H1 (cell line): ENCODE results near the gene FANCE. TPM values are rescaled to one million over a fixed set of nuclear protein-coding genes. Genes with fewer than 3 reads are reported as not detected.

ENCODE experiments used
- CTCF ChIA-PET: fragments of 300-600 bp; sonication (Branson Sonifier 250); formaldehyde crosslinking; loops from one replicate; lab custom pipeline; 2021; ENCODE audit not compliant: partially characterized antibody; lab: Charles Lee
- POLR2A ChIA-PET: fragments of 300-600 bp; sonication (Branson Sonifier 250); formaldehyde crosslinking; loops from one replicate; lab custom pipeline; 2021; ENCODE audit warnings: inconsistent platforms; ENCODE audit not compliant: partially characterized antibody; lab: Charles Lee
- DNase-seq, 2 experiments: peaks; one replicate each; pipeline versions ENCODE4 v3.0.0 to v3.0.0-alpha.2; 2010 to 2022; ENCODE audit warnings: low spot score in 2 of 2, low read depth in 1 of 2, mixed read lengths in 1 of 2
- FAIRE-seq: peaks from 2 replicates; lab custom pipeline; 2011; peaks lifted over from hg19 to GRCh38; lab: Jason Lieb, UNC
- H2AFZ ChIP-seq: 2 replicates; pipeline ENCODE4 v1.8.1; 2012; ENCODE audit warnings: low read length, inconsistent platforms
- H2AK5ac ChIP-seq: 2 replicates; pipeline ENCODE4 v1.6.1; 2013; ENCODE audit warnings: low read depth, low read length
- H2BK120ac ChIP-seq: replicated peaks from 2 replicates; pipeline ENCODE3; 2013; ENCODE audit warnings: low read depth, low read length, inconsistent platforms
- H2BK12ac ChIP-seq: 2 replicates; pipeline ENCODE4 v1.6.1; 2013; ENCODE audit warnings: low read depth, low read length
- H2BK15ac ChIP-seq: 2 replicates; pipeline ENCODE4 v1.6.1; 2013; ENCODE audit warnings: low read length
- H2BK20ac ChIP-seq: 2 replicates; pipeline ENCODE4 v1.6.1; 2013; ENCODE audit warnings: low read length
- H2BK5ac ChIP-seq: 2 replicates; pipeline ENCODE4 v1.6.1; 2013; ENCODE audit warnings: low read depth, low read length
- H3K14ac ChIP-seq: 2 replicates; pipeline ENCODE4 v1.6.1; 2013; ENCODE audit warnings: inconsistent platforms; ENCODE audit not compliant: insufficient read length
- H3K18ac ChIP-seq: 2 replicates; pipeline ENCODE4 v1.6.1; 2013; ENCODE audit warnings: low read length; ENCODE audit errors: extremely low read depth
- H3K23ac ChIP-seq: 2 replicates; pipeline ENCODE4 v1.6.1; 2013; ENCODE audit warnings: inconsistent platforms; ENCODE audit not compliant: insufficient read length
- H3K23me2 ChIP-seq: 2 replicates; pipeline ENCODE4 v1.6.1; 2013; ENCODE audit warnings: low read depth, low read length
- H3K27ac ChIP-seq: 2 replicates; pipeline ENCODE4 v1.6.1; 2011; ENCODE audit warnings: low read depth, low read length, inconsistent platforms
- H3K27me3 ChIP-seq, 4 experiments: replicated peaks in 1 of 4; 1 replicate in 1 of 4; 2 replicates in 3 of 4; pipeline versions ENCODE4 v1.6.1 to v1.8.1; 2011 to 2013; ENCODE audit warnings: low read length in 3 of 4, mild to moderate bottlenecking in 3 of 4, inconsistent platforms in 2 of 4, mixed read lengths in 2 of 4, moderate library complexity in 1 of 4; ENCODE audit not compliant: control insufficient read depth in 3 of 4, insufficient read depth in 3 of 4; ENCODE audit errors: extremely low read depth in 1 of 4
- H3K36me3 ChIP-seq, 4 experiments: 2 replicates each; pipeline versions ENCODE4 v1.6.1 to v1.8.1; 2011 to 2013; ENCODE audit warnings: mild to moderate bottlenecking in 4 of 4, low read length in 3 of 4, moderate library complexity in 2 of 4, control low read depth in 1 of 4, inconsistent platforms in 1 of 4; ENCODE audit not compliant: insufficient read depth in 4 of 4, control insufficient read depth in 2 of 4
- H3K4ac ChIP-seq: replicated peaks from 2 replicates; pipeline ENCODE3; 2013; ENCODE audit warnings: low read length, low read depth, mixed read lengths, inconsistent platforms; ENCODE audit not compliant: insufficient read length
- H3K4me1 ChIP-seq, 4 experiments: replicated peaks in 1 of 4; 1 replicate in 1 of 4; 2 replicates in 3 of 4; pipeline versions ENCODE4 v1.6.1 to v1.8.1; 2011 to 2013; ENCODE audit warnings: low read length in 3 of 4, inconsistent platforms in 2 of 4, mixed read lengths in 1 of 4; ENCODE audit not compliant: insufficient read depth in 4 of 4, control insufficient read depth in 3 of 4
- H3K4me2 ChIP-seq, 2 experiments: 2 replicates each; pipeline versions ENCODE4 v1.6.1 to v1.8.1; 2011 to 2013; ENCODE audit warnings: low read depth in 2 of 2, low read length in 2 of 2, control low read depth in 1 of 2, inconsistent platforms in 1 of 2, mild to moderate bottlenecking in 1 of 2; ENCODE audit not compliant: insufficient read depth in 1 of 2
- H3K4me3 ChIP-seq, 4 experiments: fragments of 200-600, 300-600 bp in 1 of 4; sonication (generic), shearing (Covaris generic), sonication (Bioruptor Twin) in 1 of 4; 2 replicates each; pipeline versions ENCODE4 v1.5.1 to v1.8.1; 2011 to 2016; ENCODE audit warnings: low read length in 4 of 4, low read depth in 3 of 4, control low read depth in 2 of 4, inconsistent platforms in 2 of 4, mild to moderate bottlenecking in 2 of 4, mixed read lengths in 1 of 4, moderate library complexity in 1 of 4; ENCODE audit not compliant: insufficient read depth in 2 of 4; ENCODE audit errors: extremely low read depth in 1 of 4
- H3K56ac ChIP-seq: replicated peaks from 2 replicates; pipeline ENCODE3; 2013; ENCODE audit warnings: low read depth, mild to moderate bottlenecking, mixed read lengths, low read length, inconsistent platforms; ENCODE audit not compliant: insufficient read length
- H3K79me1 ChIP-seq: 2 replicates; pipeline ENCODE4 v1.6.1; 2013; ENCODE audit warnings: low read depth, low read length, control low read depth
- H3K79me2 ChIP-seq, 2 experiments: 2 replicates each; pipeline versions ENCODE4 v1.6.1 to v1.8.1; 2012 to 2013; ENCODE audit warnings: low read length in 2 of 2, mild to moderate bottlenecking in 2 of 2, inconsistent platforms in 1 of 2; ENCODE audit not compliant: insufficient read depth in 2 of 2, control insufficient read depth in 1 of 2
- H3K9ac ChIP-seq, 4 experiments: replicated peaks in 1 of 4; 1 replicate in 1 of 4; 2 replicates in 3 of 4; pipeline versions ENCODE4 v1.6.1 to v1.8.1; 2011 to 2013; ENCODE audit warnings: low read depth in 3 of 4, low read length in 3 of 4, control low read depth in 2 of 4, mild to moderate bottlenecking in 2 of 4, moderate library complexity in 2 of 4, inconsistent platforms in 1 of 4; ENCODE audit errors: extremely low read depth in 1 of 4
- H3K9me3 ChIP-seq, 2 experiments: 2 replicates each; pipeline versions ENCODE4 v1.6.1 to v1.8.1; 2012 to 2013; ENCODE audit warnings: mild to moderate bottlenecking in 2 of 2, moderate library complexity in 2 of 2, control low read depth in 1 of 2, inconsistent platforms in 1 of 2, low read depth in 1 of 2, low read length in 1 of 2, mixed read lengths in 1 of 2; ENCODE audit not compliant: insufficient read depth in 2 of 2
- H4K20me1 ChIP-seq, 2 experiments: replicated peaks in 1 of 2; 2 replicates each; pipeline versions ENCODE3 to v1.8.1; 2011 to 2013; ENCODE audit warnings: inconsistent platforms in 2 of 2, low read length in 2 of 2, mild to moderate bottlenecking in 1 of 2; ENCODE audit not compliant: insufficient read depth in 2 of 2, control insufficient read depth in 1 of 2
- H4K5ac ChIP-seq: 2 replicates; pipeline ENCODE4 v1.6.1; 2013; ENCODE audit warnings: low read length, low read depth, mixed read lengths, inconsistent platforms; ENCODE audit not compliant: insufficient read length
- H4K8ac ChIP-seq: 2 replicates; pipeline ENCODE4 v1.8.0; 2013; ENCODE audit warnings: mild to moderate bottlenecking, moderate library complexity, low read length, inconsistent platforms; ENCODE audit not compliant: insufficient read depth; ENCODE audit errors: extremely low read depth
- H4K91ac ChIP-seq: replicated peaks from 2 replicates; pipeline ENCODE3; 2013; ENCODE audit warnings: low read length, mixed read lengths, inconsistent platforms; ENCODE audit not compliant: insufficient read length
- BACH1 ChIP-seq: IDR thresholded peaks from 2 replicates; pipeline ENCODE4 v1.6.1; 2012; ENCODE audit warnings: low read length, improper control_type of control experiment
- CHD1 ChIP-seq: IDR thresholded peaks from 2 replicates; pipeline ENCODE4 v1.6.1; 2012; ENCODE audit warnings: low read depth, low read length, improper control_type of control experiment
- EGR1 ChIP-seq: IDR thresholded peaks from 2 replicates; pipeline ENCODE4 v1.6.1; 2011; ENCODE audit warnings: low read depth, low read length, borderline replicate concordance
- KDM1A ChIP-seq: fragments of 200-600, 300-600 bp; sonication (generic); IDR thresholded peaks from 2 replicates; pipeline ENCODE4 v1.7.1; 2016; ENCODE audit warnings: mild to moderate bottlenecking, low read length, borderline replicate concordance
- SP1 ChIP-seq: IDR thresholded peaks from 2 replicates; pipeline ENCODE4 v1.6.1; 2011; ENCODE audit warnings: low read depth, low read length
- SP4 ChIP-seq: IDR thresholded peaks from 2 replicates; pipeline ENCODE4 v1.6.1; 2012; ENCODE audit warnings: low read length, inconsistent platforms
- SUZ12 ChIP-seq: fragments of 200-600 bp; sonication (generic); IDR thresholded peaks from 2 replicates; pipeline ENCODE4 v1.6.1; 2012; ENCODE audit warnings: mild to moderate bottlenecking, inconsistent platforms, low read length, moderate library complexity, mixed read lengths
- ZNF274 ChIP-seq: IDR thresholded peaks from 2 replicates; pipeline ENCODE4 v1.7.0; 2012; ENCODE audit warnings: low read length, borderline replicate concordance; ENCODE audit errors: extremely low read depth
- WGBS, 2 experiments: shearing (Covaris generic) in 1 of 2; methylation state at CpG; one replicate each; pipeline versions ENCODE4 v1.1.6 to v1.1.7; 2013 to 2015; ENCODE audit warnings: low lambda C conversion rate in 2 of 2, mixed read lengths in 2 of 2, inconsistent platforms in 1 of 2, low coverage in 1 of 2, missing lambda C conversion rate in 1 of 2; ENCODE audit not compliant: insufficient replicate concordance in 2 of 2, insufficient coverage in 1 of 2, insufficient read length in 1 of 2; ENCODE audit errors: extremely low coverage in 1 of 2, missing lambda C conversion rate in 1 of 2; 5-methylcytosine and 5-hydroxymethylcytosine counted together
- polyA plus RNA-seq, 7 experiments: library from polyadenylated mRNA; depleted of rRNA in 3 of 7; stranded (reverse) in 5 of 7; unstranded in 2 of 7; fragments of >200 nt in 5 of 7; fragments of 200-250 nt in 2 of 7; gene quantifications; 1 replicate in 5 of 7; 2 replicates in 1 of 7; 4 replicates in 1 of 7; pipeline versions ENCODE4 v1.2.1 to v1.2.3, GENCODE V29; 2011 to 2013; ENCODE audit warnings: missing spikeins in 2 of 7, mixed read lengths in 2 of 7
- total RNA-seq: library from RNA; stranded (reverse); fragmentation: NEBNext Ultra II Directional; extraction: Animal tissue kit (Norgen Biotek cat#: 25700); gene quantifications from 2 replicates; pipeline ENCODE4 v1.2.1, GENCODE V29; 2021
- TF ChIP-seq, protein P1 (sequence below): IDR thresholded peaks from 2 replicates; pipeline ENCODE4 v1.6.1; 2011; ENCODE audit warnings: low read depth, mild to moderate bottlenecking, low read length; ENCODE audit not compliant: insufficient read depth
- TF ChIP-seq, protein P2 (sequence below): IDR thresholded peaks from 2 replicates; pipeline ENCODE4 v1.6.1; 2011; ENCODE audit warnings: low read length, improper control_type of control experiment

FANCE gene
- total and polyA plus RNA-seq, 2 of the 8 experiments (the other 6 are each of a cell fraction or from before 2014, with no cell fraction given): 16.1 to 17.0 TPM

DNA sequence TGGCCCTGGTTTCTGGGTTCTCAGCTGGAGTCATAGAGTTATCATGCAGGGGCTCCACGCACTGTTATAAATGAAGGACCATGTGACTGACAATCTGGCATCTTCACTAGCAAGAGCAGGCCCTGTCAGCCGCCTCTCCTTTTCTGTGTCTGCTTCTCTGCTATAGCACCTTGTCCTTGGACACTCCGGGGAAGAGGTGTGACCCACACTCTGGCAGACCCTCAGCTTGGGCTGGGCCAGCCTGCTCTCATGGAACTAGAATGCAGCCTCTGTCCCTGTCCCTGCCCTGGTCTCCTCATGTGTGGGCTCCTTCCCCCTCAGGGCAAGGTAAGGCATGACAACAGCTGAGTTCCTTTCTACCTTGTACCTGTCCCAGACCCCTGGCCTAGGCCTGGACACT, 10.9 kb upstream of the FANCE start:
- ChIA-PET POLR2A (interaction anchor here (0.6 to 1.2 kb wide), 2 partner anchors 9 to 12 kb away, joined by 3 read pairs; no protein-coding TSS in a partner anchor), CTCF (interaction anchor here (0.9 to 3.0 kb wide), 6 partner anchors 16 to 454 kb away, joined by 3 to 7 read pairs (median 4); no protein-coding TSS in a partner anchor)
- H3K36me3 ChIP-seq: no peaks in the 10 kb centered on the region
- H2BK15ac ChIP-seq: no peak overlapping the region
- H4K20me1 ChIP-seq: no peaks in the 10 kb centered on the region
- H3K9me3 ChIP-seq: no peaks in the 10 kb centered on the region
- WGBS, 2 experiments: 94% methylated on average over 3 of the region's 3 CpGs; no CpG with 5 or more reads in 1 of the 2 experiments
- H2BK12ac ChIP-seq: no peak overlapping the region
- H3K4ac ChIP-seq: no peak overlapping the region
- TF ChIP-seq, protein P1, sequence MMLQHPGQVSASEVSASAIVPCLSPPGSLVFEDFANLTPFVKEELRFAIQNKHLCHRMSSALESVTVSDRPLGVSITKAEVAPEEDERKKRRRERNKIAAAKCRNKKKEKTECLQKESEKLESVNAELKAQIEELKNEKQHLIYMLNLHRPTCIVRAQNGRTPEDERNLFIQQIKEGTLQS: no peak
- TF ChIP-seq SP1: no peak
- TF ChIP-seq SP4: no peak
- no peak for TF ChIP-seq ZNF274
- TF ChIP-seq BACH1: no peak
- no peak for TF ChIP-seq KDM1A
- TF ChIP-seq, protein P2, sequence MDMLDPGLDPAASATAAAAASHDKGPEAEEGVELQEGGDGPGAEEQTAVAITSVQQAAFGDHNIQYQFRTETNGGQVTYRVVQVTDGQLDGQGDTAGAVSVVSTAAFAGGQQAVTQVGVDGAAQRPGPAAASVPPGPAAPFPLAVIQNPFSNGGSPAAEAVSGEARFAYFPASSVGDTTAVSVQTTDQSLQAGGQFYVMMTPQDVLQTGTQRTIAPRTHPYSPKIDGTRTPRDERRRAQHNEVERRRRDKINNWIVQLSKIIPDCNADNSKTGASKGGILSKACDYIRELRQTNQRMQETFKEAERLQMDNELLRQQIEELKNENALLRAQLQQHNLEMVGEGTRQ: no peak
- no peak for TF ChIP-seq CHD1
- no peak for TF ChIP-seq SUZ12
- no peak for TF ChIP-seq EGR1
- no peak overlapping the region for H4K8ac ChIP-seq
- H3K4me3 ChIP-seq: no peak overlapping the region
- no peaks in the 10 kb centered on the region for H3K27me3 ChIP-seq
- no peak overlapping the region for H2BK20ac ChIP-seq
- no peak overlapping the region for H2AFZ ChIP-seq
- H3K14ac ChIP-seq: no peak overlapping the region
- H4K5ac ChIP-seq: no peak overlapping the region
- H3K23ac ChIP-seq: no peak overlapping the region
- no peak overlapping the region for H3K4me2 ChIP-seq
- H3K27ac ChIP-seq: no peak overlapping the region
- H2BK5ac ChIP-seq: no peak overlapping the region
- H3K18ac ChIP-seq: no peak overlapping the region
- H3K79me1 ChIP-seq: no peaks in the 10 kb centered on the region
- no peaks in the 10 kb centered on the region for H3K79me2 ChIP-seq
- H4K91ac ChIP-seq: no peak overlapping the region
- DNase-seq (no peak), FAIRE-seq (no peak)
- no peak overlapping the region for H2BK120ac ChIP-seq
- no peak overlapping the region; a peak in 1 of 7 replicates for H3K9ac ChIP-seq
- H2AK5ac ChIP-seq: no peak overlapping the region
- H3K23me2 ChIP-seq: no peaks in the 10 kb centered on the region
- H3K4me1 ChIP-seq: no peaks in the 10 kb centered on the region; a peak in 1 of 7 replicates
- no peak overlapping the region for H3K56ac ChIP-seq
